RWPE2 (cell line): ENCODE data around the gene RASEF.

Experiments
- ATAC-seq: fragments of 200-7000 bp; cut with Tn5 transposase; 3 replicates; pipeline ENCODE4 v1.9.1; 2021; ENCODE audit warnings: low read depth
- DNase-seq: peaks from one replicate; pipeline ENCODE4 v3.0.0-alpha.2; 2020; ENCODE audit warnings: low spot score
- H3K27ac ChIP-seq: fragments of 450-650 bp; 2 replicates; pipeline ENCODE4 v1.5.1; 2017; ENCODE audit warnings: mild to moderate bottlenecking; ENCODE audit not compliant: poor library complexity, severe bottlenecking
- H3K27me3 ChIP-seq: fragments of 250-450 bp; sonication (Bioruptor Pico); 2 replicates; pipeline ENCODE4 v1.5.1; 2021; ENCODE audit warnings: mild to moderate bottlenecking, moderate library complexity; ENCODE audit not compliant: insufficient read depth, poor library complexity, severe bottlenecking
- H3K36me3 ChIP-seq: fragments of 250-450 bp; sonication (Bioruptor Pico); 2 replicates; pipeline ENCODE4 v1.5.1; 2020; ENCODE audit warnings: low read depth, mild to moderate bottlenecking, moderate library complexity
- H3K4me1 ChIP-seq: fragments of 250-450 bp; sonication (Bioruptor Pico); 2 replicates; pipeline ENCODE4 v1.5.1; 2021; ENCODE audit warnings: mild to moderate bottlenecking, moderate library complexity; ENCODE audit not compliant: insufficient read depth, poor library complexity, severe bottlenecking
- H3K4me3 ChIP-seq: fragments of 250-450 bp; sonication (Bioruptor Pico); 2 replicates; pipeline ENCODE4 v1.5.1; 2021; ENCODE audit warnings: mild to moderate bottlenecking, moderate library complexity; ENCODE audit not compliant: severe bottlenecking
- H3K9me3 ChIP-seq: fragments of 250-450 bp; sonication (Bioruptor Pico); 2 replicates; pipeline ENCODE4 v1.5.1; 2021; ENCODE audit warnings: mild to moderate bottlenecking, moderate library complexity; ENCODE audit not compliant: severe bottlenecking
- TF ChIP-seq, protein P1 (sequence below): fragments of 450-650 bp; IDR thresholded peaks from one replicate; pipeline ENCODE4 v1.5.1; 2017; ENCODE audit warnings: mild to moderate bottlenecking, moderate library complexity; ENCODE audit not compliant: poor library complexity, severe bottlenecking

The RASEF gene

GRCh38 chr9:82997476-82998140 is 65.3 kb downstream of the RASEF start:
- Histone ChIP-seq H3K27ac (no peak overlapping the region), H3K4me3 (no peak overlapping the region), H3K27me3 (no peaks in the 10 kb centered on the region), H3K9me3 (no peaks in the 10 kb centered on the region), H3K4me1 (peaks cover 8% of the 10 kb centered on the region), H3K36me3 (no peaks in the 10 kb centered on the region)
- no peak for ATAC-seq
- no peak for DNase-seq
- TF ChIP-seq, protein P1, sequence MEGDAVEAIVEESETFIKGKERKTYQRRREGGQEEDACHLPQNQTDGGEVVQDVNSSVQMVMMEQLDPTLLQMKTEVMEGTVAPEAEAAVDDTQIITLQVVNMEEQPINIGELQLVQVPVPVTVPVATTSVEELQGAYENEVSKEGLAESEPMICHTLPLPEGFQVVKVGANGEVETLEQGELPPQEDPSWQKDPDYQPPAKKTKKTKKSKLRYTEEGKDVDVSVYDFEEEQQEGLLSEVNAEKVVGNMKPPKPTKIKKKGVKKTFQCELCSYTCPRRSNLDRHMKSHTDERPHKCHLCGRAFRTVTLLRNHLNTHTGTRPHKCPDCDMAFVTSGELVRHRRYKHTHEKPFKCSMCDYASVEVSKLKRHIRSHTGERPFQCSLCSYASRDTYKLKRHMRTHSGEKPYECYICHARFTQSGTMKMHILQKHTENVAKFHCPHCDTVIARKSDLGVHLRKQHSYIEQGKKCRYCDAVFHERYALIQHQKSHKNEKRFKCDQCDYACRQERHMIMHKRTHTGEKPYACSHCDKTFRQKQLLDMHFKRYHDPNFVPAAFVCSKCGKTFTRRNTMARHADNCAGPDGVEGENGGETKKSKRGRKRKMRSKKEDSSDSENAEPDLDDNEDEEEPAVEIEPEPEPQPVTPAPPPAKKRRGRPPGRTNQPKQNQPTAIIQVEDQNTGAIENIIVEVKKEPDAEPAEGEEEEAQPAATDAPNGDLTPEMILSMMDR = no peak

- Histone ChIP-seq H3K36me3 (no peaks in the 10 kb centered on the region), H3K27ac (no peak overlapping the region), H3K4me3 (no peak overlapping the region), H3K9me3 (no peaks in the 10 kb centered on the region), H3K27me3 (no peaks in the 10 kb centered on the region), H3K4me1 (peaks cover 8% of the 10 kb centered on the region)
- DNase-seq = no peak
- TF ChIP-seq, protein P1 = no peak
- no peak for ATAC-seq
Measured at GRCh38 chr9:82996941-82997340, 66.0 kb downstream of the RASEF start.

GRCh38 chr9:82993856-82994605 is 68.9 kb downstream of the RASEF start:
- peaks cover 8% of the 10 kb centered on the region for H3K4me1 ChIP-seq
- no peak overlapping the region for H3K4me3 ChIP-seq
- no peaks in the 10 kb centered on the region for H3K27me3 ChIP-seq
- no peak for ATAC-seq
- H3K36me3 ChIP-seq = no peaks in the 10 kb centered on the region
- TF ChIP-seq, protein P1 = no peak
- DNase-seq = no peak
- H3K9me3 ChIP-seq = no peaks in the 10 kb centered on the region
- no peak overlapping the region for H3K27ac ChIP-seq

GRCh38 chr9:82991671-82992070 is 71.3 kb downstream of the RASEF start:
- DNase-seq = no peak
- Histone ChIP-seq H3K27me3 (no peaks in the 10 kb centered on the region), H3K9me3 (no peaks in the 10 kb centered on the region), H3K4me3 (no peak overlapping the region), H3K4me1 (peaks cover 8% of the 10 kb centered on the region), H3K27ac (no peak overlapping the region), H3K36me3 (no peaks in the 10 kb centered on the region)
- TF ChIP-seq, protein P1 = no peak
- ATAC-seq = no peak

DNA sequence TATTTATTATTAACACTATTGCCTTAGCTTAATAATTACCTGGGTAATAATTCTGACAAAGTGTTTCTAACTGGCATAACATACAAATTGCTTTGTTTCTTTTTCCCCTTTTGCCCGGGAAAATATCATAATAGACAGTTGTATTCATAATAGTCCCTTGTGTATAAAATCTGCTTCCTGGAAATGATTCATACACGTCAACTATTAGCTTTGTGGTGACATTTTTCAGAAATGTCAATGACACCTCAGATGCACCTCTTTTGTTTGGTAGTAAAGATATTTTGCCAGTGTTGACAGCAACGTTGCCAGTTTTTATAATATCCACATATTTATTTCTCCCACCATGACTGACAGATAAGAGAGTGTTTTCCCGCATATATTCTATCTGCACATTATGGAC is 73.0 kb downstream of the RASEF start:
- no peak for DNase-seq
- Histone ChIP-seq H3K36me3 (no peaks in the 10 kb centered on the region), H3K27me3 (no peaks in the 10 kb centered on the region), H3K4me3 (no peak overlapping the region), H3K9me3 (no peaks in the 10 kb centered on the region), H3K4me1 (peaks cover 8% of the 10 kb centered on the region), H3K27ac (no peak overlapping the region)
- ATAC-seq = no peak
- TF ChIP-seq, protein P1 = no peak
